ENCODE measurements around the gene FKBP2.

DNA sequence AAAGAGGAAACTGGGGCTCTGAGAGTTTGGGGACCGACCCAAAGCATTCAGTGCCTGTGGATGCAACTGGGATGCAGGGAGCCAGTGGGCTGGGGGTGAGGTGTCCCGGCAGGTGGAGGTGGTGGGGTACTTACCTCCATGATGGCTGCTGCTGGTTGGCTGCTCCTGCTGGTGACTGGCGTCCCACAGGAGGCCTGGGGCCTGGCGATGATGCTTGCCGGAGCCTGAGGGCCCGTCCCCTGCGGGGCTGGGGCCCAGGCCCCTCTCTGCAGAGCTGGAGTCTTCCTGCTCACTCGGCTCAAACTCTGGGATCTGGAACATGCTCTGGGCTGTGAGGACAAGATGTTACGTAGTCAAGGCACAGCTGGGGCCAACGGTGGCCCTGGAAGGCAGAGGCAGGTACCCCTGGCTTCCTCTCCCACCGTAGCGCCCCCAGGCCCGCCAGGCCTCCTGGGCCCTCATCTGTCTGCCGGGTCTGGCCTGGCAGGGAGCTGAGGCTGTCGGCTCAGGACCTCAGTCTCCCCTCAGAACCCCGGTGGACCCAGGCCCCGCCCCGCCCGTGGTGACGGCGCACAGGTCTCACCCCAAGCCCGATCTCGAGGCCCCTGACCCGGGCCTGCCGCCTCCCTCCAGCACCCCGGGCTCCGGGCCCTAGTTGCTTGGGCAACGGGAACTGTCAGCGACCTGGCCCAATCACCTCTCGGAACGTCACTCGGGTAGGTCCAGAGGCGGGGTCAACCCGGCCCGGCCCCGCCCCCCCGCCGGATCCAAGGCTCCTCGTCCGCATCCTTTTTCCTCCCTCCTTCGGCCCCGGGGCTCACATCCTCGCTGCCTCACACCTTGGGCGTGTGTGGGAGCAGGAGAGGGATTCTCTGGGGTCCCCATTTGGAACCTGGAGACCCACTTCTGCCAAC lies 43.4 kb downstream of the FKBP2 start, which contains the start of gene BAD:
- TF ChIP-seq, protein P1, sequence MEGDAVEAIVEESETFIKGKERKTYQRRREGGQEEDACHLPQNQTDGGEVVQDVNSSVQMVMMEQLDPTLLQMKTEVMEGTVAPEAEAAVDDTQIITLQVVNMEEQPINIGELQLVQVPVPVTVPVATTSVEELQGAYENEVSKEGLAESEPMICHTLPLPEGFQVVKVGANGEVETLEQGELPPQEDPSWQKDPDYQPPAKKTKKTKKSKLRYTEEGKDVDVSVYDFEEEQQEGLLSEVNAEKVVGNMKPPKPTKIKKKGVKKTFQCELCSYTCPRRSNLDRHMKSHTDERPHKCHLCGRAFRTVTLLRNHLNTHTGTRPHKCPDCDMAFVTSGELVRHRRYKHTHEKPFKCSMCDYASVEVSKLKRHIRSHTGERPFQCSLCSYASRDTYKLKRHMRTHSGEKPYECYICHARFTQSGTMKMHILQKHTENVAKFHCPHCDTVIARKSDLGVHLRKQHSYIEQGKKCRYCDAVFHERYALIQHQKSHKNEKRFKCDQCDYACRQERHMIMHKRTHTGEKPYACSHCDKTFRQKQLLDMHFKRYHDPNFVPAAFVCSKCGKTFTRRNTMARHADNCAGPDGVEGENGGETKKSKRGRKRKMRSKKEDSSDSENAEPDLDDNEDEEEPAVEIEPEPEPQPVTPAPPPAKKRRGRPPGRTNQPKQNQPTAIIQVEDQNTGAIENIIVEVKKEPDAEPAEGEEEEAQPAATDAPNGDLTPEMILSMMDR (IDR thresholded peaks at IDR 0.05): no peak
- TF ChIP-seq POLR2AphosphoS5 (IDR thresholded peaks at IDR 0.05) (peak in 2 of 3 donors; percentile 63 to 75), POLR2A (IDR thresholded peaks at IDR 0.05) (peak in 1 of 4 donors; percentile 4)
